ENCODE results near the gene PNKP. TPM values are rescaled to one million over a fixed set of nuclear protein-coding genes. Genes with fewer than 3 reads are reported as not detected.

PNKP gene
- total and polyA plus RNA-seq, 2 of the 8 experiments (the other 6 are each of a cell fraction or from before 2014, with no cell fraction given) = 45.8 to 105 TPM

DNA sequence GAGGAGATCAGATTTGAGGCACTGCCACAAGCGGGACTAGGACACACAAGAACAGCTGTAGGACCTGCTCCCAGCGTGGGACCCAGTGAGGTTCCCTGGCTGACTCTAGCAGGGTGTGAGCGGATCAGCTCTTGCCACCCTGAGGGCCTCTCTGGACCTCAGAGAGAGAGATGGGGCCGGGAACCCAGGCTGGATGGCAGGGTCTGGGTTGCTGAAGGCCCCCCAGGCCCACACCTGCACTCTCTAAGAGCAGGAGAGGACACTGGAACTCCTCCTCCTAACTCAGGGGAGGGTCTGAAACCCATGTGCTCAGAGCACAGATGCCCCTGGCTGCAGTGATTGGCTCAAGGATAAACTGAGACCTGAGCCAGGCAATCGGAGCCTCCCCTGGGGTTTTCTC lies 42.8 kb upstream of the PNKP start:
- H3K36me3 ChIP-seq (ENCODE audit: control insufficient read depth in 2 of 4, insufficient read depth in 4 of 4, low read length in 3 of 4) = peaks cover 24 to 50% (median 38%) of the 10 kb centered on the region in 4 experiments; a peak in 7 of 8 replicates
- H3K27me3 ChIP-seq (replicated peaks in 1 of 4; ENCODE audit: control insufficient read depth in 3 of 4, extremely low read depth in 1 of 4, insufficient read depth in 3 of 4, low read length in 3 of 4) = no peaks in the 10 kb centered on the region; a peak in 1 of 7 replicates
- ChIA-PET CTCF (ENCODE audit: partially characterized antibody) (interaction anchor here (0.7 to 1.3 kb wide), 2 partner anchors 9 to 73 kb away, joined by 3 to 6 read pairs; no protein-coding TSS in a partner anchor), POLR2A (ENCODE audit: partially characterized antibody) (interaction anchor here (0.9 to 19.2 kb wide), 5 partner anchors 14 to 60 kb away, joined by 3 to 373 read pairs (median 8); partner anchors contain the start of genes AKT1S1, ATF5, IL4I1 and NUP62)
- H4K20me1 ChIP-seq (replicated peaks in 1 of 2; ENCODE audit: control insufficient read depth in 1 of 2, insufficient read depth in 2 of 2, low read length in 2 of 2) = peaks cover 41 to 48% of the 10 kb centered on the region in 2 experiments
- TF ChIP-seq MAFK (IDR thresholded peaks at IDR 0.05; ENCODE audit: low read depth, low read length) = no peak
- TF ChIP-seq POLR2AphosphoS5 (IDR thresholded peaks at IDR 0.05; ENCODE audit: low read depth, low read length) = 0 out of 2 replicates have a peak, but pooled peaks have one; percentile 3
- H3K56ac ChIP-seq (replicated peaks; ENCODE audit: insufficient read length, low read depth, low read length) = no peak overlapping the region
- DNase-seq (ENCODE audit: low read depth in 1 of 2, low spot score in 2 of 2) (no peak), FAIRE-seq (no peak)
- H3K9me3 ChIP-seq (ENCODE audit: insufficient read depth in 2 of 2, low read depth in 1 of 2, low read length in 1 of 2) = no peaks in the 10 kb centered on the region
- no peak overlapping the region for H2BK12ac ChIP-seq (ENCODE audit: low read depth, low read length)
- H4K5ac ChIP-seq (ENCODE audit: insufficient read length, low read depth, low read length) = no peak overlapping the region
- no peak overlapping the region; the same call in 1 of the 2 replicates for H3K27ac ChIP-seq (ENCODE audit: low read depth, low read length)
- H3K79me1 ChIP-seq (ENCODE audit: low read depth, low read length) = peaks cover 10% of the 10 kb centered on the region; the same call in 1 of the 2 replicates
- H2BK120ac ChIP-seq (replicated peaks; ENCODE audit: low read depth, low read length) = no peak overlapping the region
- H2BK5ac ChIP-seq (ENCODE audit: low read depth, low read length) = no peak overlapping the region
- no peak overlapping the region for H2AFZ ChIP-seq (ENCODE audit: low read length)
- no peak overlapping the region for H3K4me3 ChIP-seq (ENCODE audit: extremely low read depth in 1 of 4, insufficient read depth in 2 of 4, low read depth in 3 of 4, low read length in 4 of 4)
- peaks cover 0 to 6% (median 3%) of the 10 kb centered on the region in 4 experiments; a peak in 3 of 7 replicates for H3K4me1 ChIP-seq (replicated peaks in 1 of 4; ENCODE audit: control insufficient read depth in 3 of 4, insufficient read depth in 4 of 4, low read length in 3 of 4)
- H4K8ac ChIP-seq (ENCODE audit: extremely low read depth, insufficient read depth, low read length) = no peak overlapping the region; the same call in 1 of the 2 replicates
- WGBS, 2 experiments (ENCODE audit: extremely low coverage in 1 of 2, insufficient coverage in 1 of 2, insufficient read length in 1 of 2, insufficient replicate concordance in 2 of 2, low coverage in 1 of 2, low lambda C conversion rate in 2 of 2, missing lambda C conversion rate in 1 of 2) = 83% methylated on average over 5 of the region's 5 CpGs; no CpG with 5 or more reads in 1 of the 2 experiments
- no peak overlapping the region for H3K14ac ChIP-seq (ENCODE audit: insufficient read length)
- H2BK15ac ChIP-seq (ENCODE audit: low read length) = no peak overlapping the region
- no peak overlapping the region for H3K23ac ChIP-seq (ENCODE audit: insufficient read length)
- H3K79me2 ChIP-seq (ENCODE audit: control insufficient read depth in 1 of 2, insufficient read depth in 2 of 2, low read length in 2 of 2) = peaks cover 0 to 36% of the 10 kb centered on the region in 2 experiments; a peak in 2 of 4 replicates
- no peak overlapping the region for H3K18ac ChIP-seq (ENCODE audit: extremely low read depth, low read length)
- H3K23me2 ChIP-seq (ENCODE audit: low read depth, low read length) = no peaks in the 10 kb centered on the region
- H3K4me2 ChIP-seq (ENCODE audit: insufficient read depth in 1 of 2, low read depth in 2 of 2, low read length in 2 of 2) = no peak overlapping the region
- H2AK5ac ChIP-seq (ENCODE audit: low read depth, low read length) = no peak overlapping the region
- no peak overlapping the region for H3K4ac ChIP-seq (replicated peaks; ENCODE audit: insufficient read length, low read depth, low read length)
- H3K9ac ChIP-seq (replicated peaks in 1 of 4; ENCODE audit: extremely low read depth in 1 of 4, low read depth in 3 of 4, low read length in 3 of 4) = no peak overlapping the region
- no peak overlapping the region for H4K91ac ChIP-seq (replicated peaks; ENCODE audit: insufficient read length, low read length)
- H2BK20ac ChIP-seq (ENCODE audit: low read length) = no peak overlapping the region

Measured in H1 (cell line).